Activated CD8-positive, alpha-beta memory T cell treated with anti-CD3 and anti-CD28 coated beads, Interleukin-2, amount 10 ng/mL, durations not matched to agents 7 days and 5 days (primary cell): ENCODE measurements around the gene RHOT2. TPM values are rescaled to one million over a fixed set of nuclear protein-coding genes. Genes with fewer than 3 reads are reported as not detected.
A peak's percentile ranks its signal among the peaks of the same experiment; 100 is the strongest.

Experiments used
- ATAC-seq: fragments of 150-1000 bp; cut with Tn5 transposase; one replicate; pipeline ENCODE4 v1.10.0; 2021; ENCODE audit warnings: moderate library complexity
- CTCF ChIA-PET: fragments of 350-600 bp; sonication (Branson Sonifier 250); formaldehyde crosslinking; loops from one replicate; lab custom pipeline; 2021; ENCODE audit warnings: antibody characterized with exemption; lab: Charles Lee
- DNase-seq: peaks from one replicate; pipeline ENCODE4 v3.0.0-alpha.2; 2020
- H3K27ac Mint-ChIP-seq: one replicate; pipeline ENCODE4 v1.8.0; 2021; ENCODE audit warnings: mild to moderate bottlenecking, mixed read lengths
- H3K27me3 Mint-ChIP-seq: one replicate; pipeline ENCODE4 v1.8.0; 2021; ENCODE audit warnings: mixed read lengths
- H3K36me3 Mint-ChIP-seq: one replicate; pipeline ENCODE4 v1.8.0; 2021; ENCODE audit warnings: mild to moderate bottlenecking, mixed read lengths
- H3K4me1 Mint-ChIP-seq: one replicate; pipeline ENCODE4 v1.8.0; 2021; ENCODE audit warnings: mixed read lengths
- H3K4me3 Mint-ChIP-seq: one replicate; pipeline ENCODE4 v1.8.0; 2021; ENCODE audit warnings: mild to moderate bottlenecking, moderate library complexity, mixed read lengths
- H3K9me3 Mint-ChIP-seq: one replicate; pipeline ENCODE4 v1.8.0; 2022; ENCODE audit warnings: low read depth, mixed read lengths
- total RNA-seq, 2 experiments: library from RNA; stranded (reverse); gene quantifications; one replicate each; pipeline ENCODE4 v1.2.3, GENCODE V29; 2021

RHOT2 gene
- total RNA-seq, 2 experiments from 2014 or later = 134 to 168 TPM

DNA sequence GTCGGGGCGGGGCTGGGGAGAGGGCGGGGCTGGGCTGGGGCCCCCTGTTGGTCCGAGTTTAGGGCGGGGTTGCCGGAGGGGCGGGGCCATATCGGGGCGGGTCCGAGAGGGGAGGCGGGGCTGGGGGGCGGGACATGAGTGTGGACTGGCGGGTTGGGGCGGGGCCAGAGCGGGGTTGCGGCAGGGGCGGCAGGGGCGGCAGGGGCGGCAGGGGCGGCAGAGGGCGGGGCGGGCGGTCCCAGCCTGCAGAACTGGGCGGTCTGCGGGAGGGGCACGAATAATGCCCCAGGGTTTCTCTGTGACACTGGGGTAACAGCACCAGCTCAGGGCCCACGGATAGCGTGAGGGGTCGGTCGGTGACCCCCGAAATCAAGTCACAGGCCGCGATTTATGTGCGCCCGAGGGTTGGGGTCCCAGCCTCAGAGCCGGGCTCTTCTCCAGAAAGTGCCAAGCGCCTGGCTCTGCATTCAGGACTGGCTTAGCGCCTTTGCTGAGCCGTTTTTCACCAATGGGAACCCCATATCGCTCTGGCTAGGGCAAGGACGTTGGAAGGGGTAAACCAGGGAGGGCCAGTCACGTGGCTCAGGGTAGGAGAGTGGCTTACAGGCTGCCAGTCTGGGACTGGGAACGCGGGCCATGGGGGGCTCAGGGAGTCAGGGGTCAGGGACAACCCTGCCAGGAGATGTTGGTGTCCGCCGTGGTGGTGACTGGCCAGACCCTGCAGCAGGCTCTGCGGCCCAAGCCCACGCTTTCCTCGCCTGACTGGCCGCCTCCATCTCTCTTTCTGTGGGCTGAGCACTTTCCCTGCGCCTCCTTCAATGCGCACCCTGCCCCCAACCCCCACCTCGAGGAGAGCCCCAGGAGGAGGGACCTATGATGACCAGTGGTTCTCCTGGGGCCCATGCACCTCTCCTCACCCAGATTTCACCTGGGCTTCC, 30.6 kb upstream of the RHOT2 start:
- H3K4me3 Mint-ChIP-seq = peak overlapping the region; percentile 83
- H3K9me3 Mint-ChIP-seq = no peaks in the 10 kb centered on the region
- DNase-seq (peak; percentile 93), ATAC-seq (no peak)
- H3K36me3 Mint-ChIP-seq = no peaks in the 10 kb centered on the region
- peaks cover 8% of the 10 kb centered on the region for H3K4me1 Mint-ChIP-seq
- no peaks in the 10 kb centered on the region for H3K27me3 Mint-ChIP-seq
- CTCF ChIA-PET = interaction anchor here (1.0 to 1.6 kb wide), 8 partner anchors 11 to 110 kb away, joined by 3 to 6 read pairs (median 4); partner anchors contain the start of genes ANTKMT, CAPN15, STUB1 and WDR24
- peak overlapping the region; percentile 93 for H3K27ac Mint-ChIP-seq

DNA sequence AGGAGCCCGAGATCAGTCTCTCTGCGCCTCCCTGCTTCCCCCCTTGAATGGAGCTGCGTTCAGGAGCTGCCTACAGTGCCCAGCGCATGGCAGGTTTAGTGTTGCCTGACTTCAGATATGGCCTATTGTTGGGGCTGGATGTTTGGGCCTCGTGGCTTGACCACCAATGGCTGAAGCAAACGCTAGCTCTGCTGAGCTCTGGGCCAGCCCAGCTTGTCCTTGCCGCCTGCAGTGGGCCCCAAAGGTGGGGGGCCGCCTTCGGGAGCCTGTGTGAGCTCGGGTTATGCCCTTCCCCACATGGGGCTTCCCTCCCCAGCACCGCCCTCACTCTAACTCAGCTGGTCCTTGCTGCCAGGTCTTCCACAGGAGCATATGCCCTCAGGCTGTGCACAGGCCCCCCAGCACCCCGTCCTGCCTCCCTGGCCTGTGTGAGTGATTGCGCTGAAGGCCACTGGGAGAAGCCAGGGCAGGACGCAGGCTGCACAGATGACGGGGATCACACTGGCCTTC, 29.8 kb upstream of the RHOT2 start:
- no peaks in the 10 kb centered on the region for H3K9me3 Mint-ChIP-seq
- no peak overlapping the region for H3K4me3 Mint-ChIP-seq
- no peak overlapping the region for H3K27ac Mint-ChIP-seq
- peaks cover 11% of the 10 kb centered on the region for H3K4me1 Mint-ChIP-seq
- DNase-seq (no peak), ATAC-seq (no peak)
- no peaks in the 10 kb centered on the region for H3K36me3 Mint-ChIP-seq
- CTCF ChIA-PET = interaction anchor here (1.7 kb wide), 1 partner anchor 10 kb away, joined by 7 read pairs; no protein-coding TSS in a partner anchor
- no peaks in the 10 kb centered on the region for H3K27me3 Mint-ChIP-seq

DNA sequence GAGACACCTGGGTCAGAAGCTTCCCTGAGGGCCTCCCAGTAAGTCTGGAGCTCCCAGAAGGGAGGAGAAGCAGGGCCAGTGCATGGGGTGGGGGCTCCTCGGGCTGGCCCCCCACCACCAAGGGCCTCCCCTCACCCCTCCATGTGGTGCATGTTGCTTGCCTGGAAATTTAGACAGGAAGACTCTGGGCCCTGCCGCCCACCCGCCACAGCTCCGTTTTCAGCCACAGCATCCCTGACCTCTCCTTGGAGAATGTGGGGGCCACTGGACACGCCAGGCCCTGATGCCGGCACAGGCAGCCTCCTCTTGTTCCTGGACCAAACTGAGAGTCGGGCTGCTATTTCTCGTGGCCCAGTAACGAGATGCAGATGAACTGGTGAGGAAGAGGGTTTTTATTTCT, 29.1 kb upstream of the RHOT2 start:
- H3K27ac Mint-ChIP-seq = no peak overlapping the region
- no peaks in the 10 kb centered on the region for H3K9me3 Mint-ChIP-seq
- DNase-seq = no peak
- H3K27me3 Mint-ChIP-seq = no peaks in the 10 kb centered on the region
- CTCF ChIA-PET = interaction anchor here (1.7 kb wide), 1 partner anchor 9 kb away, joined by 7 read pairs; no protein-coding TSS in a partner anchor
- H3K36me3 Mint-ChIP-seq = no peaks in the 10 kb centered on the region
- no peak overlapping the region for H3K4me3 Mint-ChIP-seq
- no peak for ATAC-seq
- peaks cover 14% of the 10 kb centered on the region for H3K4me1 Mint-ChIP-seq

DNA sequence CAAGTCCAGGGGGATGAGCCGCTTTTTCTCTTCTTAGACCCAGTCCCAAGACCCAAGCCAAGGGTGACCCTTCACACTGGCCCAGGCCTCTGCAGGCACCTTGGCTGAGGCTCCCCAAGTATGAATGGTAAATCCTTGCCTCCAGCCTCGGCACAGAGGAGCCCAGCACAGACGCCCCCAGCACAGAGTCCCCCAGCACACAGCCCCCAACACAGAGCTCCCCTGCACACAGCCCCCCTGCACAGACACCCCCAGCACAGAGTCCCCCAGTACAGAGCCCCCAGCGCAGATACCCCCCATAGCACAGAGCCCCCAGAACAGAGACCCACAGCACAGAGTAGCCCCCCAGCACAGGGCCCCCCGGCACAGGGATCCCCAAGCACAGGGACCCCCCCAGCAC, 27.3 kb upstream of the RHOT2 start:
- H3K4me3 Mint-ChIP-seq = peak overlapping the region; percentile 41
- H3K36me3 Mint-ChIP-seq = no peaks in the 10 kb centered on the region
- H3K27me3 Mint-ChIP-seq = no peaks in the 10 kb centered on the region
- H3K9me3 Mint-ChIP-seq = no peaks in the 10 kb centered on the region
- ATAC-seq (no peak), DNase-seq (no peak)
- H3K27ac Mint-ChIP-seq = no peak overlapping the region
- H3K4me1 Mint-ChIP-seq = peaks cover 17% of the 10 kb centered on the region
- CTCF ChIA-PET = interaction anchor here (0.7 kb wide), 1 partner anchor 7 kb away, joined by 4 read pairs; no protein-coding TSS in a partner anchor

DNA sequence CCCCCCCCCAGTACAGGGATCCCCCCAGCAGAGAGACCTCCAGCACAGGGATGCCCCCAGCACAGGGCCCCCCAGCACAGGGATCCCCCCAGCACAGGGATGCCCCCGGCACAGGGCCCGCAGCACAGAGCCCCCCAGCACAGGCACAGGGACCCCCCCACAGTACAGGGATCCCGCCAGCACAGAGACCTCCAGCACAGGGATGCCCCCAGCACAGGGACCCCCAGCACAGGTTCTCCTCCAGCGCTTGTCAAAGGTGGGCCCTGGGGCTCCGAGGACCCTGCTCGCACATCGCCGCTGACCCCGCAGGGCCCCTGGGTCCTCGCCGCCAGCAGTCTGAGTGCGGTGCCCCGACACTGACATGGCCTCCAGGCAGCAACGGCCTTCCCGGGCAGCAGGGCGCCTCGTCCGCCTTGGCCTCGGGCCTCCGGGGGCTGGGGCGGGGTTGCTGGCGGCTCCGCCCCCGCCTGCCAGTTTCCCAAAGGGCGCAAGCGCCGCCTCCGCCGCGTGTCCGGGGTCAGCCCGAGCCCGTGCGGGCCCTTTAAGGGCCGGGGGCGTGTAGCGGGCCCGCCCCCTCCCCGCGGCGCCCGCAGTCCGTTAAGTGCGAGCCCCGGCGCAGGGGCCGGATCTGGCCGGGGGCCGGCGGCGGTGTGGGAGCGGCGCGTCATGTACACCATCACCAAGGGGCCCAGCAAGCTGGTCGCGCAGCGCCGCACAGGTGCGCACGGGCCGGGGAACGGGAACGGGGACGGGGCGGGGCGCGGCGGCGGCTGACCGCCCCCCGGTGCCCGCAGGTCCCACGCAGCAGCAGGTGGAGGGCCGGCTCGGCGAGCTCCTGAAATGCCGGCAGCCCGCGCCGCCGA, 26.4 kb upstream of the RHOT2 start, which contains the start of gene MCRIP2:
TSS of gene MCRIP2 (plus strand) at position 503 of the 863 bp plus-strand sequence. CDS start at position 667, 164 bp downstream.
- peak; percentile 82 for DNase-seq
- peak; percentile 75 for ATAC-seq
- H3K4me1 Mint-ChIP-seq = peaks cover 17% of the 10 kb centered on the region
- CTCF ChIA-PET = interaction anchor here (1.0 kb wide), 1 partner anchor 62 kb away, joined by 3 read pairs; no protein-coding TSS in a partner anchor
- no peaks in the 10 kb centered on the region for H3K36me3 Mint-ChIP-seq
- H3K27ac Mint-ChIP-seq = peak within 1 kb of the TSS; percentile 44
- H3K4me3 Mint-ChIP-seq = peak within 1 kb of the TSS; percentile 69
- no peaks in the 10 kb centered on the region for H3K27me3 Mint-ChIP-seq
- H3K9me3 Mint-ChIP-seq = no peaks in the 10 kb centered on the region

DNA sequence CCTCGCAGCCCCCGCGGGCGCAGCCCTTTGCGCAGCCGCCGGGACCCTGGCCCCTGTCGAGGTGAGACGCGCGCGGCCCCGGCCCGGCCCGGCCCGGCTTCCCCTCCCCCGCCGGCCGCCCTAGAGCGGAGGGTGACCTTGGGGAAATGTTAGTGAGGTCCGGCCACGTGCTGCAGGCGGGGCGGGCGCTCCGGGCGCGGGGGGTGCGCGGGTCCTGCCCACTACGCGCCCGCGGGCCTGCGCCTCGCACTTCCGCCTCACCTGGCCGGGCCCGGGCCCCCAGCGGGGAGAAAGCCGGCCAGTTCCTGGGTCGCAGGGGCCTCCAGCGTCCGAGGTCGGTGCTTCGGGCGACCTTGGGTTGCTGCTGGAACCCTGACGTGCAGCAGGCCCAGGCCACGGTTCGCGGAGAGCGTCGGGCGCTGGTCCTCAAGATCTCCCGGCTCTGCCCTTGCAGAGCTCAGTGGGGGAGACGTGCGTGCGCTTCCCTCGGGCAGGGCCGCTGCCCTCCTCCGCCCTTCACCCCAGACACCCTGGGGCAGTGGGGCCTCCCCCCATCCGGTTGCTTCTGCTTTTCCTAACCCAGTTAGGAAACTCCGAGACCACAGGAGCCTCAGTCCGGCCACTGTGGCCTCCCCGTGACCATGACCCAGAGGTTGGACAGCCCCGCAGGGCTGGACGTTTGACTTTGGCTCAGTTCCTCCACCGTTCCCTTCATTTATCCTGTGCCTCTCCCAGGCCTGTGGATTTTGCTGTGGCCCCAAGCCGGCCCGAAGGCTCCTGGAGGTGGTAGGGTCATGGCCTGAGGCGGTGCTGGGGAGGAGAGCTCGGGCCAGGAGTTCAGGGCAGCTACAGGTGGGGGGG, 25.5 kb upstream of the RHOT2 start:
- H3K4me1 Mint-ChIP-seq = peaks cover 14% of the 10 kb centered on the region
- peak overlapping the region; percentile 69 for H3K4me3 Mint-ChIP-seq
- peak overlapping the region; percentile 44 for H3K27ac Mint-ChIP-seq
- H3K27me3 Mint-ChIP-seq = no peaks in the 10 kb centered on the region
- no peaks in the 10 kb centered on the region for H3K36me3 Mint-ChIP-seq
- DNase-seq = peak; percentile 62
- ATAC-seq = peak; percentile 51
- CTCF ChIA-PET = interaction anchor here (0.7 to 1.9 kb wide), 4 partner anchors 22 to 63 kb away, joined by 3 to 6 read pairs (median 3); partner anchors contain the start of gene RHOT2
- no peaks in the 10 kb centered on the region for H3K9me3 Mint-ChIP-seq

DNA sequence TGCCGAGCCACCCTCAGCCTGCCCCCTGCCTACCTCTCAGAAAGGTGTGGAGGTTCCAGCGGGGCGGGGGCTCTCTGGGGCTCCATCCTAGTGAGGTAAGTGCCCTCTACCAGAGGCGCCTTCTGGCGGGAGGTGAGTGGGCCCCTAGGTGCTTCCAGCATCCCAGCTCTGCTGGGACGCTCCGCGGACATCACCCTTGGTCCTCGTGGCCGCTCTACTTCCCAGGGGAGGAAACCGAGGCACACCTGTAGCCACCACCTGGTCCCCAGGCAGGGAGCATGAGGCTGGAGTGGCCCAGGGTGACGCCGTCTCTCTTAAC, 24.9 kb upstream of the RHOT2 start:
- Mint-ChIP-seq H3K9me3 (no peaks in the 10 kb centered on the region), H3K4me1 (peaks cover 15% of the 10 kb centered on the region), H3K36me3 (no peaks in the 10 kb centered on the region), H3K4me3 (peak overlapping the region; percentile 69), H3K27ac (no peak overlapping the region), H3K27me3 (no peaks in the 10 kb centered on the region)
- ATAC-seq = no peak
- no peak for DNase-seq
- CTCF ChIA-PET = interaction anchor here (0.7 to 1.9 kb wide), 3 partner anchors 21 to 43 kb away, joined by 3 to 6 read pairs (median 3); partner anchors contain the start of gene RHOT2

DNA sequence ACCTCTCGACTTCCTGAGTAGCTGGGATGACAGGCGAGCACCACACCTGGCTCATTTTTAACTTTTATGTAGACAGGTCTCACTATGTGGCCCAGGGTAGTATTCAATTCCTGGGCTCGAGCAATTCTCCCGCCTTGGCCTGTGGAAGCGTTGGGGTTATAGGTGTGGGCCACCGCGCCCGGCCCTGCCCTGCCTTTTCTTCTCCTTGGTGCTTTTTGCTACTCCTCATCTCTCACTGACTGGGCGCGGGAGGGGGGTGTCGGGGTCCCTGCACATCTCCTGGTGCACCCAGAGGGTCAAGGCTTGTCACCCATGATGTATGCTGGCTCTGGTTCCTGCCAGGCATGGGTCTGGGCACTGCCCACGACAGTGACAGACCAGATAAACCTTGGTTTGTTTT, 23.4 kb upstream of the RHOT2 start:
- Mint-ChIP-seq H3K4me1 (peaks cover 17% of the 10 kb centered on the region), H3K27me3 (no peaks in the 10 kb centered on the region), H3K4me3 (no peak overlapping the region), H3K9me3 (no peaks in the 10 kb centered on the region), H3K27ac (peak overlapping the region; percentile 59), H3K36me3 (no peaks in the 10 kb centered on the region)
- no peak for DNase-seq
- ATAC-seq = no peak
- CTCF ChIA-PET = no interaction called here

DNA sequence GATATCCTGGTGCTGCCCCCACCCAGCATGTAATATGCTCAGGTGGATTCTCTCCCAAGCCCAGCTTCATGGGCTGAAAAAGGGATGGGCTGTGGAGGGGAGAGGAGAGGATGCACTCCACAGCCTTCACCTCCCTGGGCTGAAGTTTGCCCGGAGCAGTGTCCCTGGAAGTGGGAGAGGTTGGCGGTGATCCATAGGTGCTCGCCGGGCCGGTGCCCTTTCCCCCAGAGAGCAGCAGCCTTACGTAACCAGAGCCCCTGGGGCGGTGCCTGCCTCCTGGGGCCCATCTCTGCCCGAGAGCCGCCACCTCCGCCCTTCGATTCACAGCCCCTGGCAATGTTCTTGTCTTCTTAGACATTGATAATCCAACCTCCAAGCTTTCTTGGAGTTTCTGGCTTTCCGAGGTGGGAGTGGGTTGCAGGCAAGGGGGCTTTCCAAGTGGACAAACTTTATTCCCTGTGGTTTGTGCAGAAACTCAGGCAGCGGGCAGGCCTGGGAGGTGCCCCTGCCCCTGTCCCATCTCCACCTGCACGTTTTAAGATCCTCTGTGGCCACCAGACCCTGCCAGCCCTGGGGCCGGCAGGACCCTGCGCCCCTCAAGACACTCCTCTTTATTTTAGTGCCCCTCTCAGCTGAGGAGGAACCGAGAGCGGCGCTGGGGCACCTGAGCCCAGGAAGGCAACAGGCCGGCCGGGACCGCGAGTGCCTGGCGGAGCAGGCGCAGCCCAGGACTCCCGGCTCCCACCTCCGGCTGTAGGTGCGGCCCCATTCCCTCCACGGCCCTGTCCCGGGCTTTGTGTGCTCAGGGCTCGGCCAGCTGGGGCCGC, 21.9 kb upstream of the RHOT2 start:
- Mint-ChIP-seq H3K4me3 (no peak overlapping the region), H3K36me3 (no peaks in the 10 kb centered on the region), H3K9me3 (no peaks in the 10 kb centered on the region), H3K27me3 (no peaks in the 10 kb centered on the region), H3K27ac (no peak overlapping the region), H3K4me1 (peaks cover 24% of the 10 kb centered on the region)
- no peak for ATAC-seq
- DNase-seq = no peak
- CTCF ChIA-PET = no interaction called here

DNA sequence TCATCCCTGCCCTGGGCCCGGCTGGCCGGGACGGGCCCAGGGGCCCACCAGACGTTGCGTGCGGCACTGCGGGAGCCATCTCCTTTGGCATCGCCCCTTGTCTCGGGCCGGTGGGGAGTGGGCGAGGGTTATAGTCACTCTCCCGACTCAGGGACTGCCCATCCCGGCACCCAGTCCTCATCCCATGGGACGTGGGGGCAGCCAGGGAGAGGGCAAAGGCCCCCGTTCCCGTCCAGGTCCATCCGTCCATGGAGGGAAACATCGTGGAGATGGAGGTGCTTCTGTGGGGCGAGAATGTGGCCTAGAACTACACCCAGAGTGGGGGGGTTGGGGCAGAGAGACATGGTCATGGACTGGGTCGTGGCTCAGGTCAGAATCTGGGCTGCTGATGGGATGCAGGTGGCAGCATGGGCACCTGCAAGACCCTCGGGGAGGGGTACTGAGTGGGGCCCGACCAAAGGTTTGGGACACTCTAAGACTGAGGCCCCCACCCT, 21.2 kb upstream of the RHOT2 start:
- Mint-ChIP-seq H3K27ac (no peak overlapping the region), H3K9me3 (no peaks in the 10 kb centered on the region), H3K4me1 (peaks cover 24% of the 10 kb centered on the region), H3K36me3 (no peaks in the 10 kb centered on the region), H3K4me3 (no peak overlapping the region), H3K27me3 (no peaks in the 10 kb centered on the region)
- CTCF ChIA-PET = no interaction called here
- DNase-seq = no peak
- ATAC-seq = no peak

DNA sequence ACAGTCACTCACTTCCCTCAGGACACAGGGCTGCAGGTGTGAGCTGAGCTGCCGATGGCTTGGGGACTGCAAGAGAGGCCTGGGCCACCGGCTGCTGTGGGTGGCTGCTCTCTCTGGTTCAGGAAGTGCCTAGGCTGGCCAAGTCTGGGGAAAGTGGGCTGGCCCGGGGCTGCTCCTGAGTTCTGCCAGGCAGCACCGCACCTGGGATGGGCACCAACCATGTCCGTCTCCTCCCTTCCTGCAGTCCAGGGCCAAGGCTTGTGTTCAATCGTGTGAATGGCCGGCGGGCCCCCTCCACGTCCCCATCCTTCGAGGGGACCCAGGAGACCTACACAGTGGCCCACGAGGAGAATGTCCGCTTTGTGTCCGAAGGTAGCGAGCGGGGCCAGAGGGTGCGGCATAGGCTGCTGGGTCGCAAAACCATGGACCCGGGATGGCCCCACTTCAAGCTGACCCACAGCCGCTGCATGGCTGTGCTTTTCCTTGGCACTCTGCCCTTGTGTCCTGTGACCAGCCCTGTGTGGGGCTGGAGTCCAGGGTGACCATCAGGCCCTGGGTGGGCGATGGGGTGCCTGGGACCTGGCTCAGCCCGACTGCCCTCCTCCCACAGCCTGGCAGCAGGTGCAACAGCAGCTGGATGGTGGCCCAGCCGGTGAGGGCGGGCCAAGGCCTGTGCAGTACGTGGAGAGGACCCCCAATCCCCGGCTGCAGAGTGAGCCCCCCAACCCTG, 20.6 kb upstream of the RHOT2 start:
- Mint-ChIP-seq H3K4me1 (peaks cover 24% of the 10 kb centered on the region), H3K27ac (no peak overlapping the region), H3K27me3 (no peaks in the 10 kb centered on the region), H3K36me3 (no peaks in the 10 kb centered on the region), H3K9me3 (no peaks in the 10 kb centered on the region), H3K4me3 (no peak overlapping the region)
- ATAC-seq (no peak), DNase-seq (no peak)
- CTCF ChIA-PET = interaction anchor here (0.6 to 1.7 kb wide), 9 partner anchors 7 to 93 kb away, joined by 3 to 7 read pairs (median 3); partner anchors contain the start of genes CIAO3, METTL26 and NHLRC4
